BLaER1 (cell line): ENCODE data around the gene SSRP1.

ENCODE experiments used
- H3K27ac ChIP-seq: shearing (Covaris generic); formaldehyde crosslinking; 2 replicates; pipeline ENCODE4 v1.8.1; 2022
- H3K27me3 ChIP-seq: shearing (Covaris generic); formaldehyde crosslinking; 2 replicates; pipeline ENCODE4 v1.8.1; 2022
- H3K36me3 ChIP-seq: shearing (Covaris generic); formaldehyde crosslinking; 2 replicates; pipeline ENCODE4 v1.8.1; 2022
- H3K4me1 ChIP-seq: shearing (Covaris generic); formaldehyde crosslinking; 2 replicates; pipeline ENCODE4 v1.8.1; 2022
- H3K4me2 ChIP-seq: shearing (Covaris generic); formaldehyde crosslinking; 2 replicates; pipeline ENCODE4 v1.8.1; 2022
- H3K4me3 ChIP-seq: shearing (Covaris generic); formaldehyde crosslinking; 2 replicates; pipeline ENCODE4 v1.8.1; 2022
- H3K9ac ChIP-seq: shearing (Covaris generic); formaldehyde crosslinking; 2 replicates; pipeline ENCODE4 v1.8.1; 2022
- H3K9me3 ChIP-seq: shearing (Covaris generic); formaldehyde crosslinking; 2 replicates; pipeline ENCODE4 v1.8.1; 2022
- H4K20me1 ChIP-seq: shearing (Covaris generic); formaldehyde crosslinking; 2 replicates; pipeline ENCODE4 v1.8.1; 2022
- Cebpa-rat ChIP-seq: shearing (Covaris generic); IDR thresholded peaks from 2 replicates; pipeline ENCODE4 v1.8.1; 2022

SSRP1 gene

DNA sequence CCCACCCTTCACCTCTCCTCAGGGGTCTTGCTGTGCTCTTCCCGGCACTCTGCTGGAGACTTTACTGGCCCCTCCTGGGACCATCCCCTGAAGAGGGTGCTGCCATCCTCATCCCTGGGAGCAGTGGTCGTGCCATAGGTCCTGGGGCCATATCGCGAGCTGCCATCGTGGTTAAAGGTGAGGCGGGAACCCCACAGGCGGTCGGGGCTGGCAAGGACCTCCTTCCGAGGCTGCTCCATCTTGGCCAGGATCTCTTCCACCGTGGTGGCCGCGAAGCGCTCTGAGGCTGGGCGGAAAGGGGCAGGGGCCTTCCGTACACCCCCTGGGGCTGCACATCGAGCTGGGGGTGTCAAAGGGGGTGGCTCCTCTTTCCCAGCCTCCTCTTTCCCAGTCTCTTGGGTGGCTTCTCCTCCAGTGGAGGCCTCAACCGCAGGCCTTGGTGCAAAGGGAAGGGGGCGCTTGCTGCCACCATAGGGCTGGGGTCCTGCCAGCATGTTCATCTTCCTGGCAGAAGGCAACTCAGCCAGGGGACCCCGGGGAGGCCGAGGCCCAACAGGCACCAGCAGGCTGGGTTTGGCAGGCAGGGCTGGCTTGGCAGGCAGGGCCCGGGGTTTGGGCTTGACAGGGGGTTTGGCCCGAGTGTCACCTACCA, 15.5 kb downstream of the SSRP1 start:
- no peak overlapping the region for H3K4me2 ChIP-seq
- peaks cover 54% of the 10 kb centered on the region for H3K36me3 ChIP-seq
- no peaks in the 10 kb centered on the region for H3K27me3 ChIP-seq
- no peak overlapping the region for H3K9ac ChIP-seq
- no peak for TF ChIP-seq Cebpa-rat
- H4K20me1 ChIP-seq = peaks cover 74% of the 10 kb centered on the region
- no peak overlapping the region for H3K4me3 ChIP-seq
- no peak overlapping the region for H3K27ac ChIP-seq
- no peaks in the 10 kb centered on the region for H3K9me3 ChIP-seq
- H3K4me1 ChIP-seq = peaks cover 39% of the 10 kb centered on the region

DNA sequence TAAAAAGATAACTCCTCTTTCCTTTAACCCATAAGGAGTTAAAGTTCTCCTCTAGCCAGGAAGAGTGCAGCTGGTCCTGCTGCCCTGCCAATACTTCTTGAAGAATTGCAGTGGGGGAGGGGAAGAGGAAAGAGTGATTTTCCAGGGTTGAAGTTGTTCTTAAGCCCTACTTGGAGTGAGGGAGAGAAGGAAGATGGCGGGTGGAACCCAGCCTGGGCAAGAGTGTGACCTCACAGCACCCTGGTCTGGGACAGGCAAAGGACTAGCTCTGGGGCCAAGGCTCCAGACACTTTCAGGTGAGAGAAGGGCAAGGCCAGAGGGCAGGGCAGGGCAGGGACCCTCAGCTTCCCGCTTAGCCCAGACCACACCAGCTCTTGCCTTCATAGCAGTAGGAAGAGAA, 17.5 kb downstream of the SSRP1 start:
- no peaks in the 10 kb centered on the region for H3K9me3 ChIP-seq
- H3K36me3 ChIP-seq = peaks cover 74% of the 10 kb centered on the region
- TF ChIP-seq Cebpa-rat = no peak
- H3K9ac ChIP-seq = no peak overlapping the region
- H3K4me3 ChIP-seq = no peak overlapping the region
- H3K4me2 ChIP-seq = no peak overlapping the region
- H3K27me3 ChIP-seq = no peaks in the 10 kb centered on the region
- no peak overlapping the region for H3K27ac ChIP-seq
- H4K20me1 ChIP-seq = peaks cover 76% of the 10 kb centered on the region
- peaks cover 30% of the 10 kb centered on the region for H3K4me1 ChIP-seq

DNA sequence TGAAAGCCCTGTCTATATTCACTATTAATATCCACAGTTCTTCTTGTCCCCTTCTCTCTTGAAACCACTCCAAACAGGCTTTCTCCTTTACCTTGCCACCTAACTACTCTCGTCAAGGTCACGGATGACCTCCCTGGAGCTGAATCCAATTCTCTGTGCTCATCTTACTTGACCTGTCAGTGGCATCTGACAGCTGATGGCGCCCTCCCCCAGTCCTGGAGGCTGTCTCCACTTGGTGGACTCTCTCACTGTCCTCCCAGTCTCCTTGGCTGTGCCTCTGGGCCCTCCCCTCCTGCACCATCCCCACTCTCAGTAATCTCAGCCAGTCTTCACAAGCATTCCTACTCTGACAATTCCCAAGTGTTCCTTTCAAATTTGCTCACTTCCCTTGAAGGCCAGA, 19.7 kb downstream of the SSRP1 start:
- H3K4me3 ChIP-seq = no peak overlapping the region
- peaks cover 83% of the 10 kb centered on the region for H3K36me3 ChIP-seq
- no peak for TF ChIP-seq Cebpa-rat
- no peak overlapping the region for H3K9ac ChIP-seq
- H3K27ac ChIP-seq = no peak overlapping the region
- peak overlapping the region; percentile 37 for H3K4me2 ChIP-seq
- peaks cover 27% of the 10 kb centered on the region for H3K4me1 ChIP-seq
- H3K27me3 ChIP-seq = no peaks in the 10 kb centered on the region
- peaks cover 72% of the 10 kb centered on the region for H4K20me1 ChIP-seq
- no peaks in the 10 kb centered on the region for H3K9me3 ChIP-seq

DNA sequence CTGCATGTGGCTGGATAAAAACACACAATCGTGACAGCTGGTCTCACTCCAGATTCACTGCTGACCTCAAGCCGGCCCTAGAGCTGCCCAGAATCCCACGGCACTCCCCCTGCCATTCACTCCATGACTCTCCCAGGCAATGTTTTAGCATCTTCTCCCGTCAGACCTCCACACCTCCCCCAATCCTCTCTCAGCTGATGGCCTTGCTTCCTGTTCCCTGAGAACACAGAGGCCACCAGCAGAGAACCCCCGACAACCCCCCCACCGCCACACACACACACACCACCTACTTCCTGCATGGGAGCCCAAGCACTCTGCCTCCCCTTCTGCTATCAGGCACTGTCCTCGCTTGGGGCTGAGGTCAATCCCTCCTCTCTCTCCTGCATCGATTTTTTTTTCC, 20.2 kb downstream of the SSRP1 start:
- peaks cover 81% of the 10 kb centered on the region for H3K36me3 ChIP-seq
- peak overlapping the region; percentile 37 for H3K4me2 ChIP-seq

DNA sequence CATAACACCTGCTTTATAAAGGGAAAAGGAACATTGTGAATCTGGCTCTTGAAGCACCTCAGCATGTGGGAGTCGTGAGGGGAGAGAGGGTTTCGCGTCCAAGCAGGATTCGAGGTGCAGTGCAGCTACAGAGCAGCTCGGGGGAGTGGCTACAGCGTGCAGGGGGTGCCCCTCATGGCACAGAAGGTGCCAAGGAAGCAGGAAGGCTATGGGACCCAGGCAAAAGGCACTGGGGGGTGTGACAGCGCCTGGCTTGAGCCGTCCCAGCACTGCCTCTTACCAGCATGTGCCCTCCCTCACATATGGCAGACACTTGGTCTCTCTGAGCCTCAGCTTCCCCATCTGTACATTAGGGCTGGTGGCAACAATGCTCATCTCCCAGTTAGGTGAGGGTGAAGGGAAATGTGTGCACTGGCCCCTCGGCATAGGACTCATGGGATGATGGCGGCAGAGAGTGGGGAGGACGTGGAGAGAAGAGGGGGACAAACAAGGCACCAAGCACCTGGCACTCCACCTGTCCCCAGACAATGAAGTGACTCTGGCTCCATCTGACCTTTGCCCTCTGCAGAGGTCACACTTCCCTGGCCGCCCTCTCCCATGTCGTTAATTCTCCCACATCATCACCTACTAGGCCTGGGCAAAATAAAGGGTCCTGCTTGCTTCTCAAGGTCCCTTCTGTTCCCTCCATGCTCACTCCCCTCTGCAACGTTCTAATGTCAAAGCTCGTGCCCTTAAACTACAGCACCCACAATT, 21.3 kb downstream of the SSRP1 start:
- Histone ChIP-seq H4K20me1 (peaks cover 69% of the 10 kb centered on the region), H3K9ac (no peak overlapping the region), H3K9me3 (no peaks in the 10 kb centered on the region), H3K27ac (no peak overlapping the region), H3K4me1 (peaks cover 34% of the 10 kb centered on the region), H3K4me3 (no peak overlapping the region), H3K4me2 (no peak overlapping the region), H3K36me3 (peaks cover 84% of the 10 kb centered on the region), H3K27me3 (no peaks in the 10 kb centered on the region)
- no peak for TF ChIP-seq Cebpa-rat

More for the DNA sequence above, 20.2 kb downstream of the SSRP1 start:
- TF ChIP-seq Cebpa-rat = no peak
- peaks cover 72% of the 10 kb centered on the region for H4K20me1 ChIP-seq
- H3K4me3 ChIP-seq = no peak overlapping the region
- 0 out of 2 replicates have a peak overlapping the region, but pooled peaks have one; percentile 38 for H3K27ac ChIP-seq
- no peak overlapping the region for H3K9ac ChIP-seq
- H3K27me3 ChIP-seq = no peaks in the 10 kb centered on the region
- no peaks in the 10 kb centered on the region for H3K9me3 ChIP-seq
- peaks cover 32% of the 10 kb centered on the region for H3K4me1 ChIP-seq

DNA sequence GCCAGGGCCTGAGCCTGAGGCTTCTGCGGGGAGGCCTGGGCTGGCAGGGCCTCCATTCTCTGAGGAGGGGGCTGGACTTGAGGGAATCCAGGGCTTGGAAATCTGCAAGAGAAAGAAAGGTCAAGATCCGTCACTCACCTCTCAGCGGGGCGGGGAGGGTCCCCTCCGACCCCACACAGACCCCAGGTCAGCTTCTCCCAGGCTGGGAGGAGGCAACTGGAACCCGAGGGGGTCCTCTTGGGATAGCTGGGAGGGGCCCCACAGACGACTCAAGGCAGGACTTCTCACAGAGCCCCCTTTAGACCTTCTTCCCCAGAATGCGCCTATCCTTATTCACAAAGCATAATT, 21.9 kb downstream of the SSRP1 start:
- Histone ChIP-seq H3K4me1 (peaks cover 34% of the 10 kb centered on the region), H3K4me2 (no peak overlapping the region), H3K9ac (no peak overlapping the region), H3K36me3 (peaks cover 84% of the 10 kb centered on the region), H3K27me3 (no peaks in the 10 kb centered on the region), H3K27ac (no peak overlapping the region), H3K4me3 (no peak overlapping the region), H4K20me1 (peaks cover 69% of the 10 kb centered on the region), H3K9me3 (no peaks in the 10 kb centered on the region)
- TF ChIP-seq Cebpa-rat = no peak

DNA sequence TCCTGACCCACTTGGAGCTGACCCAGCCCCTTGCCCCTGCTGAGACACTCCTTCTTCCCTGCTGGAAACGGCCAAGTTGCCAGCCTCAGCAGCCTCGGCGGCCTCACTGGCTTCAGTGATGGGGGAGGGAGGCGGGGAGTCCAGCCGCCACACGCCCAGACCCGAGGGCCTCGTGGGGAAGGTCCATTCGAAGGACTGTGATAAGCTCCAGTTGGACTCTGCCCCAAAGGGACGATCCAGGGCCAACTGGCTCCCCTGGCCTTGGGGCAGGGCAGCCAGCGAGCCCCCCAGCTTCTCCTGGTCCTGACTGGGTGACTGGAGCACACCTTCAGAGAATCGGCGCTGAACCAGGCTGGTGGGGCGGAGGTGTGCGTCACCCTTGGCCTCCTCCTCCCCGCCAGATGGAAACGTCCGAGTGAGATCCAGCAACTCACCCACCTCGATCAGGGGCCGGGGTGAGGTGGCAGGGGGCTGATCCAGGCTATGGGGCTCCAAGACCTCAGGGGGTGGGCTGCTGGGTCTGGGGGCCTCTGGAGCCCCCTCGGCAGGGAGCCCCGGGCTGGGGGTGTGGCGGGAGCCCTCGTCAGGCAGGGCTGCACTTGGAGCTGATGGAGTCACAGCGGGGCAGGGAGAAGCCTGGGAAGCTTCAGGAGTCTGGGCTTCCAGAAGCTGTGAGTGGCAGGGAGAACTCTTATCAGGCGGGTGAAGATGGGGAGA, 22.5 kb downstream of the SSRP1 start:
- Histone ChIP-seq H3K9me3 (no peaks in the 10 kb centered on the region), H3K4me3 (no peak overlapping the region), H3K36me3 (peaks cover 84% of the 10 kb centered on the region), H3K9ac (no peak overlapping the region), H3K4me1 (peaks cover 34% of the 10 kb centered on the region), H3K27me3 (no peaks in the 10 kb centered on the region), H3K4me2 (no peak overlapping the region), H4K20me1 (peaks cover 65% of the 10 kb centered on the region), H3K27ac (no peak overlapping the region)
- no peak for TF ChIP-seq Cebpa-rat

DNA sequence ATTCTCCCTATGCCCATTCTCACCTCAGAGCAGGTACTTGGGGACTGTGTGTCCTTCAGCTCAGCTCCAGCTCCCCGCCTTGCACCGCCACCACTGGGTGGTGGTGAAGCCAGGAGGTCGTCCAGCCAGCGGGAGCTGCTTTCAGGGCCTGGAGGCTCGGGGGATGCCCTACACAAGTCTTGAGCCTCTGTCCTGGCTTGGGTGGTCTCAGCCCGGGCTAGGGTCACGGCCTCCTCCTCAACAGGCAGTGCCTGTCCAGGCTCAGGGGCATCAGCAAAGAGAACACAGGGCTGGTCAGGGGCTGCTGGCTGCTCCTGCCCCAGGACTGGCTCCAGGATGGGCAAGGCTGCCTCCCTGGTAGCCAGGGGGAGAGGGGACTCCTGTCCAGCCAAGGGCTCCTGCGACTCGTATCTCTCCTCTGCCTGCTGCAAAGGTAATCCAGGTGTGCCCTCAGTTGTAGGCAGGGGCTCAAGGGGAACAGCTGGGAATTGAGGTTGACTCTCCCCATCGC, 23.1 kb downstream of the SSRP1 start:
- Histone ChIP-seq H3K9ac (no peak overlapping the region), H3K27me3 (no peaks in the 10 kb centered on the region), H3K4me2 (peak overlapping the region; percentile 91; the same call in 1 of the 2 replicates), H3K4me3 (no peak overlapping the region), H3K27ac (no peak overlapping the region), H3K36me3 (peaks cover 79% of the 10 kb centered on the region), H3K9me3 (no peaks in the 10 kb centered on the region), H3K4me1 (peaks cover 39% of the 10 kb centered on the region), H4K20me1 (peaks cover 62% of the 10 kb centered on the region)
- no peak for TF ChIP-seq Cebpa-rat

DNA sequence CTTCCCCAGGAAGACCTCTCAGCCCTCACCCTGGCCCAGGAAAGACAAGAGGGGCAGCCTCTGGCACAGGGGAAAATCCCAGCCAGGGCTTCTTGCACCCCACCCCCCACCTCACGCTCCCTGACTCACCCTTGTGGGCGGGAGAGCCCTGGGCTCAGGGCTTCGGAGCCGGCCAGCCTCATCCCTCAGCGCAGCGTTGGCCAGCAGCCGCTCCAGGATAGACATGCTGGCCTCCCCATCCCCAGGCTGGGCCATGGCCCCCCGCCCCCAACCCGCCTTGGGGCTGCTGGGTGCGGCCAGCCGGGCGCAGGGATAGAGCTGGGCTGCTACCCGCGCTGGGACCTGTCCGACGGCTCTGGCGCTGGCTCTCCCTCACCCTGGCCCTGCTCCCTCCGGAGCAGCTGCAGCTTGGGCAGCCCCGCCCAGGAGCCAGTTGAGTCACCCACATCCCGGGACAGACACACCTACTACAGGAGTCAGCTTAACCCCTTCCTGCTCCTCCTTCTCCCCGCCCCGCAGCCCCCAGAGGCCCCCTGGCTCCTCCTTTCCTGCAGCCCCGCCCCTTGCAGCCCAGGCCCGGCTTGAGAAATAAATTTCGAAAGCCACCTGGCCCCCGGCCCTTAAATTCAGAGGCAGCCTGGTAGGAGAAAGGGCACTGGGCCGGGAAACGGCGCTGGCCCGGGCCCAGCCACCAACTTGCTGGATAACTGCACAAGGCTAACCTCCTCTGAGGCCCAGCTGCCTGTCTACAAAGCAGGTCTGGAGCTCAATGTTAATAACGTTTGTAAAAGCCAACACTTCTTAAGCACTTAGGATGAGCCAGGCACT, 24.4 kb downstream of the SSRP1 start:
- H3K27me3 ChIP-seq = no peaks in the 10 kb centered on the region
- peaks cover 51% of the 10 kb centered on the region for H3K4me1 ChIP-seq
- no peak for TF ChIP-seq Cebpa-rat
- peak overlapping the region; percentile 91 for H3K4me2 ChIP-seq
- peak overlapping the region; percentile 65 for H3K9ac ChIP-seq
- H3K4me3 ChIP-seq = peak overlapping the region; percentile 58
- H3K9me3 ChIP-seq = no peaks in the 10 kb centered on the region
- peaks cover 66% of the 10 kb centered on the region for H3K36me3 ChIP-seq
- H3K27ac ChIP-seq = peak overlapping the region; percentile 60; the same call in 1 of the 2 replicates
- peaks cover 49% of the 10 kb centered on the region for H4K20me1 ChIP-seq
